BLaER1 (cell line): ENCODE data around the gene ABI1.

Experiments
- H3K27ac ChIP-seq: shearing (Covaris generic); formaldehyde crosslinking; 2 replicates; pipeline ENCODE4 v1.8.1; 2022
- H3K27me3 ChIP-seq: shearing (Covaris generic); formaldehyde crosslinking; 2 replicates; pipeline ENCODE4 v1.8.1; 2022
- H3K36me3 ChIP-seq: shearing (Covaris generic); formaldehyde crosslinking; 2 replicates; pipeline ENCODE4 v1.8.1; 2022
- H3K4me1 ChIP-seq: shearing (Covaris generic); formaldehyde crosslinking; 2 replicates; pipeline ENCODE4 v1.8.1; 2022
- H3K4me2 ChIP-seq: shearing (Covaris generic); formaldehyde crosslinking; 2 replicates; pipeline ENCODE4 v1.8.1; 2022
- H3K4me3 ChIP-seq: shearing (Covaris generic); formaldehyde crosslinking; 2 replicates; pipeline ENCODE4 v1.8.1; 2022
- H3K9ac ChIP-seq: shearing (Covaris generic); formaldehyde crosslinking; 2 replicates; pipeline ENCODE4 v1.8.1; 2022
- H3K9me3 ChIP-seq: shearing (Covaris generic); formaldehyde crosslinking; 2 replicates; pipeline ENCODE4 v1.8.1; 2022
- H4K20me1 ChIP-seq: shearing (Covaris generic); formaldehyde crosslinking; 2 replicates; pipeline ENCODE4 v1.8.1; 2022
- Cebpa-rat ChIP-seq: shearing (Covaris generic); IDR thresholded peaks from 2 replicates; pipeline ENCODE4 v1.8.1; 2022

Gene ABI1

DNA sequence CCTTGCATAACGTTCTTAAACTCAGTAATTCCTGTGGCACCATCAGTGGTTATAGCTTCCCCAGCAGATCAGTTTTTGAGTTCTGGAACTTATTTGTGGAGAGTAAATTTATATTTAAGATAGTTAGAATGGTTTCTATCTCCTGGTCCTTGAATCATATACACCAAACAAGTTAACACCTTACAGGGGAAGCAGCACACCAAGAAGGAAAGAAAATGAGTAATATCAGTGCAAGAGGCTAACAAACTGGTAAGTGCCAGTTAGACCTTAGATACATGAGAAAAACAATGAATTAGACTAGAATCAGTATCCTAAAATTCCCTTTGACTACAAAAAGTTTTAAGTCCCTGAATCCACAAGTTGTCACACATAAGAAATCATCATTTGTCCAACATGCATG lies 54.2 kb downstream of the ABI1 start:
- H3K4me1 ChIP-seq, result peaks cover 73% of the 10 kb centered on the region
- H3K9me3 ChIP-seq, result 0 out of 2 replicates have a peak, but pooled peaks cover 10% of the 10 kb centered on the region
- TF ChIP-seq Cebpa-rat, result no peak
- H3K9ac ChIP-seq, result no peak overlapping the region
- H3K27me3 ChIP-seq, result no peaks in the 10 kb centered on the region
- H3K36me3 ChIP-seq, result peaks cover 16% of the 10 kb centered on the region; the same call in 1 of the 2 replicates
- no peak overlapping the region for H3K4me3 ChIP-seq
- H3K27ac ChIP-seq, result peak overlapping the region; percentile 67; the same call in 1 of the 2 replicates
- H4K20me1 ChIP-seq, result peaks cover 13% of the 10 kb centered on the region
- peak overlapping the region; percentile 69 for H3K4me2 ChIP-seq

GRCh38 chr10:26805567-26806245 lies 55.1 kb downstream of the ABI1 start:
- H3K4me1 ChIP-seq, result peaks cover 82% of the 10 kb centered on the region
- no peak for TF ChIP-seq Cebpa-rat
- peak overlapping the region; percentile 61 for H3K9ac ChIP-seq
- H3K36me3 ChIP-seq, result peaks cover 16% of the 10 kb centered on the region; the same call in 1 of the 2 replicates
- no peaks in the 10 kb centered on the region for H3K27me3 ChIP-seq
- peak overlapping the region; percentile 67 for H3K27ac ChIP-seq
- H3K4me2 ChIP-seq, result peak overlapping the region; percentile 69
- 0 out of 2 replicates have a peak, but pooled peaks cover 10% of the 10 kb centered on the region for H3K9me3 ChIP-seq
- H4K20me1 ChIP-seq, result peaks cover 13% of the 10 kb centered on the region
- H3K4me3 ChIP-seq, result peak overlapping the region; percentile 2; the same call in 1 of the 2 replicates

DNA sequence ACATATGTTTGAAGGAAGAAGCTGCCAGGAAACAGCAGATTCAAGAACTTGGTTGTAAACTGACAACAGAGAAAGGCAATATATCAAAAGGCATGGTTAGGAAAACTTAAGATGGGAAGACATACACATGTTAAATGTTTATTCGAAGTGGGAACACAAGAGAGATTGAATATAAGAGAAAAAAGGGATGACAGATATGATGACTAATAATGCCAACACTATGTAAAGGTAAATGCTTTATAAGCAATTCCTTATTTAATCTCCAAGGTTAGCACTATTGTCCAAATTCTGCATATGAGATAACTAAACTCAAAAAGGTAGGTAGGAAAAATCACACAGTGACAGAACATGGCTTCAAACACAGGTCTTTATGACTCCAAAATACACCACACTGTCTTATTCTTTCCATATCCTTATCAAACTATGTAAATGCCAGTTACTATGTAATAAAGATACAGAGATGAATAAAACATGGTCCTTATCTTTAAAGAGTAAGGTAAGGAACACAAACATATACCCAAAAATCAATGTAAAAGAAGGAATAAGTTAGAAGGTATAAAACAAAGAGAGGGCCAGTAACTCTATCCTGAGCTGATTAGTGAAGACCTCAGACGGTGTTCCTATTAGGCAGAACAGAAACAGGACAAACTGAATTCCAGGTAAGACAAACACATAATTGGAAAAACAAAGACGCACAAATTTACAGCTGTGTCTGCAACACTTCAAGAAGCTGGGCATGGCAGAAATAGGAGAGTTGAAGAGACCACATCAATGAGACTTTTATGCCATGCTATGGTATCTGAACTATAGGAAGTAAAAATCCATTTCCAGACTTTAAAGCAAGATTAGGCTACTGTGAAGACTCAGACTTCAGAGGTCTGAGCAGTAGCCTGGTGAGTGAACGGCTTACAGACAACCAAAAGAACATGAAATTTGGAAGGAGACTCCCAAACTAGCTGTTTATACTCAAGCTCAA lies 56.1 kb downstream of the ABI1 start:
- Histone ChIP-seq H3K27ac (peak overlapping the region; percentile 67), H3K4me2 (peak overlapping the region; percentile 69), H3K4me1 (peaks cover 89% of the 10 kb centered on the region)

DNA sequence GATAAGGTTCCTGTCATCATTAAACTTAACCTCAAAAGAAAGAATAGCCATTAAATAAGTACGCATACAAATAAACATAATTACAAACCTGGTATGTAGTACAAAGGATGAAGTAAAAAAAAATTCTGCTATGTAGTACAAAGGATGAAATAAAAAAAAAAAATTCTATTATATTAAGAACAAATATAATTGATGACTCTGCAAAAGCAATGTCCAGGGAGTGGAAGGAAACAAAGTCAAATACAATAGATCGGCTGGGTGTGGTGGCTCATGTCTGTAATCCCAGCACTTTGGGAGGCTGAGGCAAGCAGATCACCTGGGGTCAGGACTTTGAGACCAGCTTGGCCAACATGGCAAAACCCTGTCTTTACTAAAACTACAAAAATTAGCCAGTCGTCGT lies 56.9 kb downstream of the ABI1 start:
- TF ChIP-seq Cebpa-rat, result no peak
- Histone ChIP-seq H3K9ac (no peak overlapping the region), H3K27me3 (no peaks in the 10 kb centered on the region), H3K9me3 (0 out of 2 replicates have a peak, but pooled peaks cover 10% of the 10 kb centered on the region), H3K27ac (peak overlapping the region; percentile 67; the same call in 1 of the 2 replicates), H4K20me1 (no peaks in the 10 kb centered on the region), H3K4me3 (no peak overlapping the region), H3K4me2 (peak overlapping the region; percentile 69), H3K4me1 (peaks cover 93% of the 10 kb centered on the region), H3K36me3 (peaks cover 13% of the 10 kb centered on the region; the same call in 1 of the 2 replicates)

More for the DNA sequence above, 56.1 kb downstream of the ABI1 start:
- Histone ChIP-seq H3K9ac (peak overlapping the region; percentile 61), H3K4me3 (peak overlapping the region; percentile 2; the same call in 1 of the 2 replicates), H4K20me1 (peaks cover 6% of the 10 kb centered on the region), H3K36me3 (peaks cover 16% of the 10 kb centered on the region; the same call in 1 of the 2 replicates), H3K27me3 (no peaks in the 10 kb centered on the region), H3K9me3 (0 out of 2 replicates have a peak, but pooled peaks cover 10% of the 10 kb centered on the region)
- no peak for TF ChIP-seq Cebpa-rat

DNA sequence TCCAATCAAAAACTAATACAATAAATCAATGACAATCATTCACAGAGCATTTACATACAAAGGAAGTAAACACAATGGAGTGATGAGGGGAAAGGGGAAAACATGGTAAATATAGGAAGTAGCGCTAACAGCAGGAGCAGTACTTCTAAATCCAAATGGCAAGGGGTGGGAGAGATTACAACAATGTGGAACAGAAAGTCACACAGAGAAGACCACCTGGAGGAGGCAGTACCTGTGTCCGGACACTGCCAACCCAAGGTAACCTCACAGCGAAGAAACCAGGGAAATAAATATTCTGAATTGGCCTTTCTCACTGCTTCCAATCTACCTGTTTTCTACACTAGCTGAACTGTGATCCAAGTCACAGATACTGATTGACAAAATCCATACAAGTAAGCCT lies 58.2 kb downstream of the ABI1 start:
- H3K36me3 ChIP-seq, result peaks cover 5% of the 10 kb centered on the region; the same call in 1 of the 2 replicates
- H3K27ac ChIP-seq, result peak overlapping the region; percentile 96
- H3K27me3 ChIP-seq, result no peaks in the 10 kb centered on the region
- no peak overlapping the region for H3K9ac ChIP-seq
- H3K4me1 ChIP-seq, result peaks cover 96% of the 10 kb centered on the region
- no peak for TF ChIP-seq Cebpa-rat
- H3K9me3 ChIP-seq, result peaks cover 15% of the 10 kb centered on the region; the same call in 1 of the 2 replicates
- no peaks in the 10 kb centered on the region for H4K20me1 ChIP-seq
- H3K4me3 ChIP-seq, result no peak overlapping the region
- H3K4me2 ChIP-seq, result peak overlapping the region; percentile 79

DNA sequence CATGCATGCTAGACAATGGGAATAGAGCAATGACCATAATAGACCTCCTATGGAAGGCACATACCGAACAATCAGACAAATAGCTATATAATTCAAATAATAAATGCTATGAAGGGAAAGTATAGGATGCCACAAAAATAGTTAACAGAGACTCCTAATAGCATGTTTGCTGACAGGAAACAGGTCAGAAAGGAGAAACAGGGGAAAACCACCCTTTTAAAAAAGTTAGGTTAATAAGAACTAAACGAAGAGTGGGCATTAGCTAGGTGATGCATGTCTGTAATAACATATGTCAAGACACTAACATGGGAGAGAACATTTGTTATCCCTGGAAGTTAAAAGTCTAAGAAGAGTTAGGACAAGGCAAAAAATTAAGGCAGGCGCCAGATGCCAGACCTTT lies 58.9 kb downstream of the ABI1 start:
- no peaks in the 10 kb centered on the region for H4K20me1 ChIP-seq
- no peaks in the 10 kb centered on the region for H3K27me3 ChIP-seq
- H3K4me2 ChIP-seq, result peak overlapping the region; percentile 79
- peak overlapping the region; percentile 96 for H3K27ac ChIP-seq
- H3K4me3 ChIP-seq, result no peak overlapping the region
- peaks cover 93% of the 10 kb centered on the region for H3K4me1 ChIP-seq
- H3K9ac ChIP-seq, result no peak overlapping the region
- no peak for TF ChIP-seq Cebpa-rat
- peaks cover 7% of the 10 kb centered on the region for H3K36me3 ChIP-seq
- peaks cover 17% of the 10 kb centered on the region for H3K9me3 ChIP-seq

GRCh38 chr10:26801274-26801673 lies 59.5 kb downstream of the ABI1 start:
- Histone ChIP-seq H4K20me1 (no peaks in the 10 kb centered on the region), H3K4me1 (peaks cover 88% of the 10 kb centered on the region), H3K4me2 (peak overlapping the region; percentile 79), H3K27ac (peak overlapping the region; percentile 96), H3K27me3 (no peaks in the 10 kb centered on the region), H3K9me3 (peaks cover 22% of the 10 kb centered on the region), H3K4me3 (0 out of 2 replicates have a peak overlapping the region, but pooled peaks have one; percentile 20), H3K9ac (peak overlapping the region; percentile 75; the same call in 1 of the 2 replicates), H3K36me3 (peaks cover 12% of the 10 kb centered on the region)
- no peak for TF ChIP-seq Cebpa-rat

- Histone ChIP-seq H3K27me3 (no peaks in the 10 kb centered on the region), H3K4me2 (peak overlapping the region; percentile 79)
Observed at GRCh38 chr10:26800468-26800867, 60.3 kb downstream of the ABI1 start.

DNA sequence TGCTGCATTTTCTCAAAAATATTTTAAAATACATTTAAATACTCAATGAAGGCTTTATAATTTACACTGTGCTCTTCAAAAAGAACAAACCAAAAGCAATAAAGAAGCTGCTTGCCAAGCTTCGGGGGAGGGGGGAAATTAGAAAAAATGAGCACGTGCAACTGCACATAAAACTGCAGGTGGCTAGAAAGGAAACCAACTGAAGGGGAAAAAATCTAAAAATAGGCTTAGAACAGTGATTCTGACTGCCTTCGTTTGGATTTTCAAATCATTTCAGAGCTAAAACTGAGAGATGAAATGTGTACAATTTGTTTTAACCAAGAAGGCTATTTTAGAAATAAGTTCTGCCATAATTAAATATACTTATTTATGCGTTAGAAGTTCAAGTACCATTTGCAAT lies 61.4 kb downstream of the ABI1 start:
- Histone ChIP-seq H4K20me1 (no peaks in the 10 kb centered on the region), H3K27ac (peak overlapping the region; percentile 96), H3K4me1 (peaks cover 69% of the 10 kb centered on the region), H3K9me3 (peaks cover 41% of the 10 kb centered on the region), H3K36me3 (peaks cover 21% of the 10 kb centered on the region), H3K27me3 (no peaks in the 10 kb centered on the region), H3K4me3 (peak overlapping the region; percentile 43), H3K9ac (peak overlapping the region; percentile 75), H3K4me2 (peak overlapping the region; percentile 79)
- TF ChIP-seq Cebpa-rat, result no peak

More at GRCh38 chr10:26800468-26800867, 60.3 kb downstream of the ABI1 start:
- peak overlapping the region; percentile 43; the same call in 1 of the 2 replicates for H3K4me3 ChIP-seq
- H3K4me1 ChIP-seq, result peaks cover 80% of the 10 kb centered on the region
- peaks cover 30% of the 10 kb centered on the region for H3K9me3 ChIP-seq
- H3K9ac ChIP-seq, result peak overlapping the region; percentile 75
- peak overlapping the region; percentile 96 for H3K27ac ChIP-seq
- no peak for TF ChIP-seq Cebpa-rat
- no peaks in the 10 kb centered on the region for H4K20me1 ChIP-seq
- peaks cover 19% of the 10 kb centered on the region for H3K36me3 ChIP-seq
